Loucy (cell line): ENCODE data around the gene PRPF38B.

ENCODE experiments used
- H2AFZ ChIP-seq: fragments of 200-600 bp; sonication (generic); 2 replicates; pipeline ENCODE4 v1.6.0; 2016; ENCODE audit warnings: antibody characterized with exemption, mild to moderate bottlenecking, low read length, moderate library complexity
- H3F3A ChIP-seq: fragments of 200-600 bp; 2 replicates; pipeline ENCODE4 v1.6.0; 2016; ENCODE audit warnings: antibody characterized with exemption, low read depth, mild to moderate bottlenecking
- H3K27me3 ChIP-seq: fragments of 200-600 bp; sonication (generic); 2 replicates; pipeline ENCODE4 v1.6.1; 2014; ENCODE audit warnings: low read length, mild to moderate bottlenecking; ENCODE audit not compliant: insufficient read depth, poor library complexity, severe bottlenecking
- H3K36me3 ChIP-seq: fragments of 200-600 bp; sonication (generic); 2 replicates; pipeline ENCODE4 v1.6.1; 2016; ENCODE audit warnings: low read length; ENCODE audit not compliant: insufficient read depth
- H3K4me1 ChIP-seq: fragments of 200-600 bp; sonication (generic); 2 replicates; pipeline ENCODE4 v1.5.1; 2014; ENCODE audit warnings: low read length, mild to moderate bottlenecking; ENCODE audit not compliant: insufficient read depth, poor library complexity, severe bottlenecking
- H3K4me2 ChIP-seq: fragments of 200-600 bp; sonication (generic); 2 replicates; pipeline ENCODE4 v1.6.0; 2014; ENCODE audit warnings: antibody characterized with exemption, low read length, low read depth, mild to moderate bottlenecking; ENCODE audit not compliant: poor library complexity, severe bottlenecking
- H3K4me3 ChIP-seq: fragments of 200-600 bp; sonication (generic); 2 replicates; pipeline ENCODE4 v1.5.1; 2014; ENCODE audit warnings: low read length, mild to moderate bottlenecking, mixed read lengths; ENCODE audit not compliant: poor library complexity, severe bottlenecking
- H3K79me2 ChIP-seq: fragments of 200-600 bp; sonication (generic); 2 replicates; pipeline ENCODE4 v1.6.1; 2014; ENCODE audit warnings: low read length; ENCODE audit not compliant: insufficient read depth
- H3K9ac ChIP-seq: fragments of 200-600 bp; sonication (generic); 2 replicates; pipeline ENCODE4 v1.6.0; 2014; ENCODE audit warnings: mild to moderate bottlenecking, low read depth, low read length, moderate library complexity; ENCODE audit not compliant: poor library complexity, severe bottlenecking
- H3K9me2 ChIP-seq: fragments of 200-600 bp; sonication (generic); replicated peaks from 2 replicates; pipeline ENCODE4 v1.6.1; 2016; ENCODE audit warnings: low read depth, low read length, mixed read lengths
- H3K9me3 ChIP-seq: fragments of 200-600 bp; sonication (generic); 2 replicates; pipeline ENCODE4 v1.6.1; 2014; ENCODE audit warnings: mild to moderate bottlenecking, antibody characterized with exemption, low read length, low read depth; ENCODE audit not compliant: insufficient read depth
- H4K20me1 ChIP-seq: fragments of 200-600 bp; sonication (generic); 2 replicates; pipeline ENCODE4 v1.6.0; 2014; ENCODE audit warnings: antibody characterized with exemption, low read length, mild to moderate bottlenecking; ENCODE audit not compliant: insufficient read depth, poor library complexity, severe bottlenecking
- EZH2phosphoT487 ChIP-seq: fragments of 200-600 bp; IDR thresholded peaks from 2 replicates; pipeline ENCODE4 v1.6.1; 2018; ENCODE audit warnings: antibody characterized with exemption, mild to moderate bottlenecking, moderate library complexity, borderline replicate concordance
- TF ChIP-seq, protein P1 (sequence below): fragments of 200-600 bp; sonication (generic); conservative IDR thresholded peaks from 2 replicates; pipeline ENCODE4 v1.5.1; 2014; ENCODE audit warnings: mild to moderate bottlenecking, antibody characterized with exemption, low read length

PRPF38B gene

GRCh38 chr1:108670131-108670773, 21.9 kb upstream of the PRPF38B start:
- Histone ChIP-seq H3K9me2 (no peaks in the 10 kb centered on the region), H3K27me3 (no peaks in the 10 kb centered on the region), H2AFZ (peak overlapping the region; percentile 50), H3K4me2 (peak overlapping the region; percentile 62), H3K9ac (no peak overlapping the region), H3K4me1 (peaks cover 22% of the 10 kb centered on the region), H3K36me3 (no peaks in the 10 kb centered on the region), H3F3A (no peaks in the 10 kb centered on the region), H3K4me3 (no peak overlapping the region), H3K9me3 (peaks cover 3% of the 10 kb centered on the region; the same call in 1 of the 2 replicates), H3K79me2 (no peaks in the 10 kb centered on the region), H4K20me1 (no peaks in the 10 kb centered on the region)
- TF ChIP-seq, protein P1, sequence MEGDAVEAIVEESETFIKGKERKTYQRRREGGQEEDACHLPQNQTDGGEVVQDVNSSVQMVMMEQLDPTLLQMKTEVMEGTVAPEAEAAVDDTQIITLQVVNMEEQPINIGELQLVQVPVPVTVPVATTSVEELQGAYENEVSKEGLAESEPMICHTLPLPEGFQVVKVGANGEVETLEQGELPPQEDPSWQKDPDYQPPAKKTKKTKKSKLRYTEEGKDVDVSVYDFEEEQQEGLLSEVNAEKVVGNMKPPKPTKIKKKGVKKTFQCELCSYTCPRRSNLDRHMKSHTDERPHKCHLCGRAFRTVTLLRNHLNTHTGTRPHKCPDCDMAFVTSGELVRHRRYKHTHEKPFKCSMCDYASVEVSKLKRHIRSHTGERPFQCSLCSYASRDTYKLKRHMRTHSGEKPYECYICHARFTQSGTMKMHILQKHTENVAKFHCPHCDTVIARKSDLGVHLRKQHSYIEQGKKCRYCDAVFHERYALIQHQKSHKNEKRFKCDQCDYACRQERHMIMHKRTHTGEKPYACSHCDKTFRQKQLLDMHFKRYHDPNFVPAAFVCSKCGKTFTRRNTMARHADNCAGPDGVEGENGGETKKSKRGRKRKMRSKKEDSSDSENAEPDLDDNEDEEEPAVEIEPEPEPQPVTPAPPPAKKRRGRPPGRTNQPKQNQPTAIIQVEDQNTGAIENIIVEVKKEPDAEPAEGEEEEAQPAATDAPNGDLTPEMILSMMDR, result no peak

DNA sequence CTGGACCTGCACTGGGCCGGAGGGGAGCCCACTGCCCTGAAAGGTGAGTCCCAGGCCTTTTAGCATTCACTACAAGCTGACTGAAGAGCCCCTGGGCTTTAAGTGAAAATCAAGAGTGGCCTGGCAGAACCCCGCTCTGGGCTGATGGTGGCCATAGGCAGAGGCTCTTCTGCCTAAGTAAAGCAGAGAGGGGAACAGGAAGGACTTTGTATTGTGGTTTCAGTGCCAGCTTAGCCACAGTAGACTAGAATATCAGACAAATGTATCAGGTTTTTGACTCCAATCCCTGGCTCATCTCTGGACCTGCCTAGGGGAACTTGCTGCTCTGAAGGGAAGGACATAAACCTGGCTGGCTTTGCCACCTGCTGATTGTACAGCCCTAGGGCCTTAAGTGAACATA, 21.0 kb upstream of the PRPF38B start:
- no peaks in the 10 kb centered on the region for H3K79me2 ChIP-seq
- H3K36me3 ChIP-seq, result no peaks in the 10 kb centered on the region
- H3K9me3 ChIP-seq, result peaks cover 3% of the 10 kb centered on the region; the same call in 1 of the 2 replicates
- peak overlapping the region; percentile 30 for H3K4me3 ChIP-seq
- H3K9me2 ChIP-seq, result no peaks in the 10 kb centered on the region
- peak overlapping the region; percentile 50 for H2AFZ ChIP-seq
- peaks cover 22% of the 10 kb centered on the region for H3K4me1 ChIP-seq
- no peaks in the 10 kb centered on the region for H3F3A ChIP-seq
- H3K27me3 ChIP-seq, result no peaks in the 10 kb centered on the region
- H4K20me1 ChIP-seq, result no peaks in the 10 kb centered on the region
- TF ChIP-seq, protein P1, result no peak
- TF ChIP-seq EZH2phosphoT487, result no peak
- peak overlapping the region; percentile 62 for H3K4me2 ChIP-seq
- H3K9ac ChIP-seq, result peak overlapping the region; percentile 46

DNA sequence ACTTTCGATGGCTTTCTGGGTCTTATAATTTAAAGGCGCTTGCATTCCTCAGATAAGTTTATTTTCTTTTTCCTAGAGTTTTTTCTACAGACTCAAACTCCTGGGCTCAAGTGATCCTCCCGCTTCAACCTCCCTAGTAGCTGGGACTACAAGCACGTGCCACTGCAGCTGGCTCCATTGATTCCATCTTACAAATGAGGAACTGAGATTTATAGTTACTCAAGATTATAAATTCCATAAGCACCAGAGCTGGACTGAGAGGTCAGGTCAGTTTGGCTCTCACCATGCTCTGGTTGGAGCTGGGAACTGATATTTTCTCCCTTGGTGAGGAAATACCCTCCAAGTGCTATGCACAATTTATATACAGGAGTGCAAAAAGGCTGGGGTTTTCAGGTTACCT, 13.4 kb upstream of the PRPF38B start:
- no peaks in the 10 kb centered on the region for H3K9me3 ChIP-seq
- no peak overlapping the region for H3K4me3 ChIP-seq
- no peak overlapping the region for H3K4me2 ChIP-seq
- H3K9ac ChIP-seq, result no peak overlapping the region
- H3K4me1 ChIP-seq, result peaks cover 16% of the 10 kb centered on the region
- no peaks in the 10 kb centered on the region for H3K79me2 ChIP-seq
- no peaks in the 10 kb centered on the region for H3K27me3 ChIP-seq
- no peaks in the 10 kb centered on the region for H3F3A ChIP-seq
- H3K36me3 ChIP-seq, result no peaks in the 10 kb centered on the region
- no peak overlapping the region for H2AFZ ChIP-seq
- H3K9me2 ChIP-seq, result 0 out of 2 replicates have a peak, but pooled peaks cover 4% of the 10 kb centered on the region
- TF ChIP-seq EZH2phosphoT487, result no peak
- TF ChIP-seq, protein P1, result no peak
- H4K20me1 ChIP-seq, result no peaks in the 10 kb centered on the region
